GM12892 (cell line): ENCODE measurements around the gene ALKBH5.

Experiments used
- DNase-seq: peaks from one replicate; pipeline ENCODE4 v3.0.0; 2011; ENCODE audit not compliant: insufficient read length
- FAIRE-seq: peaks from 2 replicates; lab custom pipeline; 2011; peaks lifted over from hg19 to GRCh38; lab: Jason Lieb, UNC
- POLR2A ChIP-seq: IDR thresholded peaks from 2 replicates; pipeline ENCODE4 v1.6.1; 2011; ENCODE audit warnings: low read depth, low read length, control low read depth
- POLR2AphosphoS5 ChIP-seq: IDR thresholded peaks from 2 replicates; pipeline ENCODE4 v1.6.1; 2011; ENCODE audit warnings: low read depth, low read length, control low read depth
- TAF1 ChIP-seq: IDR thresholded peaks from 2 replicates; pipeline ENCODE4 v1.6.1; 2011; ENCODE audit warnings: low read depth, mild to moderate bottlenecking, control low read depth, low read length, borderline replicate concordance

Gene ALKBH5

DNA sequence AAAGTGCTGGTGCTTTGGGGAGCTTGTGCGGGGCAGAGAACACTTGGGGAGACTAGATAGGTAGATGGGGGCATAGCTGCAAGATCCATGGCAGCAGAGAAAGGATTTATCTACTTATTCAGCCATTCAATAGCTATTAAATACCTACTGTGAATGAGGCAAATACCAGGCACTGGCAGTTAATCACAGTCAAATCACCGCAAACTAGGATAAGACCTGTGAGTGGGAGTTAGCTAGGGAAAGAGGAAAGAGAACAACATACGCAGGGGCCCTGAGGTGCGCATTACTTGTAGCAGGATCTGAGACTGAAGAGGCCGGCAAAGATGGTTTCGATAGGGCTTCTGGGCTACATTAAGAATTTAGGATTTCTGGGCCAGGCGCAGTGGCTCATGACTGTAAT, 3.8 kb upstream of the ALKBH5 start:
- FAIRE-seq (no peak), DNase-seq (no peak)
- TF ChIP-seq POLR2A, result no peak
- no peak for TF ChIP-seq TAF1
- no peak for TF ChIP-seq POLR2AphosphoS5

DNA sequence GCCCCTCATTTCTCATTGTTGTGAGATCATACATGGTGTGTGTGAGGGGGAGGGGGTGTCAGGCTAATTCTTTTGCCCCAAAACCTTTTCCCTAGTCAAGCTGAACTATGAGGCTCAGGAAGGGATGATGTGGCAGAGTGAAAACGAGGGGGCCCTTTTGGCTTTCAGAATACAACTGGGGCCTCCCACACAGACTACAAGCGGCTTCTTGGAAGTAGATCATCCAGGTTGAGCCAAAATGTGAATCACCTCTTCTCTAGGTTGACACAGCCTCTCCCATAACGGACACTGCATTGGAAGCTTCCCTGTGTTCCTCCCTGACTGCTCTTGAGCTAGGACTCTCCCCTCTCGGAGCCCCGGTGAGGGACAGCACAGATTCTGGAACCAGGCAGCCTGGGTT, 2.3 kb upstream of the ALKBH5 start:
- no peak for DNase-seq
- no peak for TF ChIP-seq POLR2A
- TF ChIP-seq POLR2AphosphoS5, result no peak
- TF ChIP-seq TAF1, result no peak
- FAIRE-seq, result no peak

DNA sequence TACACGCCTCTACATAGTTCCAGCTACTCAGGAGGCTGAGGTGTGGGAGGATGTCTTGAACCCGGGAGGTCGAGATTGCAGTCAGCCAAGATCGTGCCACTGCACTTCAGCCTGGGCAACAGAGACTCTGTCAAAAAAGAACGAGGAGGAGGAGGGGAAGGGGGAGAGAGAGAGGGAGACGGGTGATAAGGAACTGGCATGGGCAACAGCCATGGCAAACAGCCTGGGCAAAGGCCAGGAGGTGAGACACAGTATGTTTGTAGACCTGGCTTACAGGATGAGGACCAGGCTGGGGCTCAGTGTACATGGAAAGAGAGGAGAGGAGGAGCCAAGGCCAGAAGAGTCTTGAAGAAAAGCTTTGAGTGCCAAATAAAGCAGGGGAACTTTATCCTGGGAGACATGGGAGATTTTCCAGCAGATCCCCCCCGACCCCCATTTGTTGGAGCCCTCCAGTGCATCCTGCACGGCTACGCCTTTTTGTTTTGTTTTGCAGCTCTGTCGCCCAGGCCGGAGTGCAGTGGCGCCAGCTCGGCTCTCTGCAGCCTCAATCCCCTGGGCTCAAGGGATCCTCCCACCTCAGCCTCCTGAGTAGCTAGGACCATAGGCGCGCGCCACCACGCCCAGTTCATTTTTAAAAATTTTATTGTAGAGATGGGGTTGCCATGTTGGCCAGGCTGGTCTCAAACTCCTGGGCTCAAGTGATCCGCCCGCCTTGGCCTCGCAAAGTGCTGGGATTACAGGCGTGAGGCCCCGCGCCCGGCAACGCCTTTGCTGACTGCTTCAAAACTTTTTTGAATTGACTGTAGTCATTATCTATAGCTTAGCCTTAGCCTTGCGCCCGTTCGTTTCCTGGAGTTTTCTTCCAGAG, 1.3 kb upstream of the ALKBH5 start:
- no peak for DNase-seq
- TF ChIP-seq POLR2A (no peak), TAF1 (no peak)
- FAIRE-seq, result no peak

DNA sequence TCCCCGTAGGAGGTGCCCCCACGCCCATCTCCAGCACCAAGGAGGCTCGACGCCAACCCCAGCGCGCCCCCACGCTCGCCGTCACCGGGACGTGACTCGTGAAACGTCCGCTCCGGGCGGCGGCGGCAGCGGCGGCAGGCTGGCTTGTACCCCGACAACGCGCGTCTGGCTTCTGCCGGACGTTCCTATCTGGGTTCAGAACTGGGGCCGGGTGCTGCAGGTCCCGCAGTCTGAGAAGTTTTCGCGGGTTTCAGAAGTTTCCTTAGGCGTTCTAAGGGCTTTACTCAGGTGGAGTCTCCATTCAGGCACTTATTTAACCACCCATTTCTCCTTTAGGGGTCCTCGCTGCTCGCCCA, 672 bp upstream of the ALKBH5 start:
- peak; percentile 94 for FAIRE-seq
- peak; percentile 36; the same call in 1 of the 2 replicates for TF ChIP-seq POLR2AphosphoS5
- TF ChIP-seq TAF1, result peak; percentile 65; the same call in 1 of the 2 replicates
- peak; percentile 54; the same call in 1 of the 2 replicates for TF ChIP-seq POLR2A
- peak; percentile 80 for DNase-seq

DNA sequence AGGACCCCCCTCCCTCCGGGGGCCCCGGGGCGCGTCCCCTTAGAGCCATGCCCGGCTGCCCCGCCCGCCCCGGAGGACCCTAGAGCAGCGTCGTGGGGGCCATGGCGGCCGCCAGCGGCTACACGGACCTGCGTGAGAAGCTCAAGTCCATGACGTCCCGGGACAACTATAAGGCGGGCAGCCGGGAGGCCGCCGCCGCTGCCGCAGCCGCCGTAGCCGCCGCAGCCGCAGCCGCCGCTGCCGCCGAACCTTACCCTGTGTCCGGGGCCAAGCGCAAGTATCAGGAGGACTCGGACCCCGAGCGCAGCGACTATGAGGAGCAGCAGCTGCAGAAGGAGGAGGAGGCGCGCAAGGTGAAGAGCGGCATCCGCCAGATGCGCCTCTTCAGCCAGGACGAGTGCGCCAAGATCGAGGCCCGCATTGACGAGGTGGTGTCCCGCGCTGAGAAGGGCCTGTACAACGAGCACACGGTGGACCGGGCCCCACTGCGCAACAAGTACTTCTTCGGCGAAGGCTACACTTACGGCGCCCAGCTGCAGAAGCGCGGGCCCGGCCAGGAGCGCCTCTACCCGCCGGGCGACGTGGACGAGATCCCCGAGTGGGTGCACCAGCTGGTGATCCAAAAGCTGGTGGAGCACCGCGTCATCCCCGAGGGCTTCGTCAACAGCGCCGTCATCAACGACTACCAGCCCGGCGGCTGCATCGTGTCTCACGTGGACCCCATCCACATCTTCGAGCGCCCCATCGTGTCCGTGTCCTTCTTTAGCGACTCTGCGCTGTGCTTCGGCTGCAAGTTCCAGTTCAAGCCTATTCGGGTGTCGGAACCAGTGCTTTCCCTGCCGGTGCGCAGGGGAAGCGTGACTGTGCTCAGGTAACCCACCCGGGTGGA, 759 bp downstream of the ALKBH5 start:
- DNase-seq (no peak), FAIRE-seq (peak; percentile 38)
- no peak for TF ChIP-seq TAF1
- TF ChIP-seq POLR2AphosphoS5, result no peak
- no peak for TF ChIP-seq POLR2A

DNA sequence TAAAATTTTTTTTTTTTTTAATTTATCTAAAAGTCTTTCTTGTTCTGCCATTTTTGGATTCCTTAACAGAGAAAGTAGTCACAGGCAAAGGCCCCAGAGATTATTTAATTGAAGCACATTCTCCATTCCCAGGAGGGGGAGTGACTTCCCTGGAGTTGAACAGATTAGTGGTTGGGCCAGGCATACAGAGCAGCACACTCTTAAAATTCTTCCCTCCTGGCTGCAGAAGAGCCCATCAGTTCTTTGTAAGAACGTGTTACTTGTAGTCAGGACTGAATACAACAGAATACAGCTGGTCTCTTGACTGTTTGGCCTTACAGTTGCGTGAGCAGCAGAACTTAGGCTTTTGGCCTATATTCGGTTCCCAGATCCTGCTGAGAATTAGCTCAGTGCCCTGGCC, 1.8 kb downstream of the ALKBH5 start:
- no peak for DNase-seq
- no peak for TF ChIP-seq POLR2AphosphoS5
- TF ChIP-seq TAF1, result 0 out of 2 replicates have a peak, but pooled peaks have one; percentile 9
- no peak for FAIRE-seq

DNA sequence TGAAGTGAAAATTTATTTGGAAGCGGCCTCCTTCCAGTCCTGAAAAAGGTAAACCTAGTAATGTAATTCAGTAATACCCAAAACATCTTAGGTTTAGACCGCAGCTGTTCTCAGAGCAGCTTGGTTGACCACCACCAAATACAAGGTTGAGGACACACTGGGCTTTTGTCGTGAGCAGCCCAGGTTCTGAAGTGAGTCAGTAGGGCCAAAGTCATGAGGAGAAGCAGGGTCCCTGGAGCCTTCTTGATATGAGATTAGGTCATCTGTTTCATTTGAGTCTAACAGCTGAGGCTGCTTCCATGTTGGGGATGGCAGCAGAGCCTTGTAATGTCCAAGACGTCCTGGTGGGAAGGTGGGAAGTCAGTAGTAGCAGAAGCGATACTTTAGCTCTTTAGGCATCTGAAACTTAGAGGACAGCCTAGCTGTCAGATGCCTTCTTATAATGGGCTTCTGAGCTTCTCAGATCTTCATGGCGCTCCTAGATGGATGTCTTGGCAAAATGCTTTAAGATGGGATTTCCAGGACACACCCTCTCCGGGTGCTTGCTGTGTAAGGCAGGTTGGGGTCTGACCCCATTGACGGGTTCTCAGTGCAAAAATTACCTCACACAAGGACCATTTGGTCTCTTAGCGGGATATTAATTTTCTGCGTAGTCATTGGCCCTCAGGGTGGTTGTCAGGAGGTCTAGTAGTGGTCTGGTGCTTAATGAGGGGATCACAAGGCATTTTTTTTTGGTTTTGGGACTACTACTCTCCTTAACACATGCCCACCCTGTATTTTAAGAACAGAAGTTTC, 2.4 kb downstream of the ALKBH5 start:
- FAIRE-seq (no peak), DNase-seq (no peak)
- TF ChIP-seq TAF1, result no peak
- TF ChIP-seq POLR2A, result no peak
- TF ChIP-seq POLR2AphosphoS5, result no peak

DNA sequence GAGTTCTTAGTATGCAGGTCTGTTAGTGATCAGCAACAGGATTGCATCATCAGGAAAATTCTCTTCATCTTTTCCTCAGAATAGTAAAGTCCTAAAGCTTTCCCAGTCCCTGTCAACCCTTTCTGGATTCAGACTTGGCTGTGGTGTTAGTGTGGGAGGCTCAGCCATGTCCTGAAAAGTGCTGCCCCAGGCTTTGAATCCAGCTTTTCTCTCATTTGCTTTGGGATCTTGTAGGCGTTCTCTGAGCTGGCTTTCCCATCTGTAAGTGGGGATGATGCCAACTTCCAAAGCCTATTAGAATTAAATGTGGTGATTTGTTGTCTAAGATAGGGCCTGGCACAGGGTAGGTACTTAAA, 3.0 kb downstream of the ALKBH5 start:
- DNase-seq (no peak), FAIRE-seq (no peak)
- TF ChIP-seq POLR2AphosphoS5 (no peak), POLR2A (no peak), TAF1 (no peak)

DNA sequence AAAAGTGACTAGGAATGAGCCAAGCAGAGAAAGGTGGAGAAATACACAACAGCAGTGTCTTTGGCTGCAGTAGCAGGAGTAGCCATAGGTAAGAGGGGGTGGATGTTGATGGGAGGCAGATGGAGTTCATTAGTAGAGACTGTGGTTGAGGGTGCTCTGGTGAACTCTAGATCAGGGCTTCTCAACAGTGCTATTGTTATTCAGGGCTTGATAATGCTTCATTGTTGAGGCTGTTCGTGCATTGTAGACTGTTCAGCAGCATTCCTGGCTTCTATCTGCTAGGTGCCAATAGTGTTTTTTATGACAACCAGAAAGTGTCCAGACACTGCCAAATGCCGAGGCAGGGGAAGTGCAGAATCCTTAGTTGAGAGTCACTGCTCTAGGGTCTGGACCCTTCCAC, 3.6 kb downstream of the ALKBH5 start:
- TF ChIP-seq POLR2A (no peak), TAF1 (no peak), POLR2AphosphoS5 (no peak)
- FAIRE-seq (no peak), DNase-seq (no peak)

DNA sequence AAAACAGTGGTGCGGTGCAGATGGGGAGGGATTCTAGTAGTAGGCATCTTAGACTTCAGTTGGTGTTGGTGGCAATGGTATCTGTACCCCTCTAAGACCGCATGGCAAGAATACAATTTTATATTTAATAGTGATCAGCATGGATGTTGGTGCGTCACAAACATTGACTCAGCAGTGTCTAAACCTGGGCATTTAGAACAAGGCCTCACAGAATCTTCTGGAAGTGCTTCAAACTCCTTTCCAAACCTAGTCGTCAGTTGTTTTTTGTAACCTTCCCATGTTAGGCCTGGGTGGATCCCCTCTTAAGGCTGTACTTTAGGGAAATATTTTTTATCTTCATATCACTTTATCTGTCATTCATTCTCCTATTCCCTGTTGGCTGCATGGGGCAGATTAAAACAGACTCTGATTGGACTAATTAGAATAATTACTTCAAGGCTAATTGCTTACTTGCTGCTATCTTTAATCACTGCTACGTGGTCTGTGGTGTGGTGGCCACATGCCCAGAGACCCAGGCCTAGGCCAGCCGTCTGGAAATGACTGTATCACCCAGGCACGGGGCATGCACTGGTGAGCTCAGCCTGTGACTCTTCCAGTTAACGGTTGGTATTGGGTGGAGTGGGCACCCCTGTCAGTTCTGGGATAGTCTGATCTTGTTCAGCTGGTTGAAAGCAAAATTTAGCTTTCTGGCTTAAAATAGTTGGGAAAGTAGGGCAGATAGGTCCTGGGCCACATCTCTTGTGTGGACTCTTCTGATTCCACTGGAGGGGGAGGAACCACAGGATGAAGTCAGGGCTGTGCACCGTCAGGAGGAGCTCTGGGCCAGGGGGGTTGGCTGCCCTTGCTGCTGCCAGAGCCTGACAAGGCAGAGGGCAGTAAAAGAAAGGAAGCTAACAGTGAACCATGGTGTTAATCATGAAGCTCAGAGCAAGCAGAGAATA, 4.5 kb downstream of the ALKBH5 start:
- TF ChIP-seq POLR2A, result no peak
- no peak for TF ChIP-seq TAF1
- TF ChIP-seq POLR2AphosphoS5, result no peak
- DNase-seq (no peak), FAIRE-seq (no peak)
